MM.1S (cell line): ENCODE measurements around the gene LDLRAD4.

Source experiments
- CTCF ChIP-seq: fragments of 300-600 bp; sonication (generic); IDR thresholded peaks from 2 replicates; pipeline ENCODE4 v1.5.1; 2016; ENCODE audit warnings: antibody characterized with exemption, low read length, mixed read lengths
- EZH2 ChIP-seq: fragments of 300-600 bp; sonication (generic); optimal IDR thresholded peaks from 2 replicates; pipeline ENCODE3; 2017; ENCODE audit warnings: low read depth, mild to moderate bottlenecking, antibody characterized with exemption, low read length, mixed read lengths
- EZH2phosphoT487 ChIP-seq: fragments of 300-600 bp; sonication (generic); IDR thresholded peaks from 2 replicates; pipeline ENCODE4 v1.6.1; 2018; ENCODE audit warnings: antibody characterized with exemption, low read length

GRCh38 chr18:13246121-13246520 is 27.6 kb downstream of the LDLRAD4 start:
- TF ChIP-seq EZH2: no peak
- no peak for TF ChIP-seq EZH2phosphoT487
- TF ChIP-seq CTCF: no peak
